HG02970 (cell line): Measurements from ENCODE around the gene PNRC2.

Source experiments
- ATAC-seq: cut with Tn5 transposase; IDR thresholded peaks from one replicate; pipeline ENCODE4 v1.9.1; 2021; ENCODE audit warnings: mild to moderate bottlenecking, moderate library complexity, moderate number of reproducible peaks; ENCODE audit not compliant: unreplicated experiment, low FRiP score

PNRC2 gene, protein sequence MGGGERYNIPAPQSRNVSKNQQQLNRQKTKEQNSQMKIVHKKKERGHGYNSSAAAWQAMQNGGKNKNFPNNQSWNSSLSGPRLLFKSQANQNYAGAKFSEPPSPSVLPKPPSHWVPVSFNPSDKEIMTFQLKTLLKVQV

GRCh38 chr1:23959461-23960290 is at the start of gene PNRC2:
PNRC2 (plus strand) TSS chr1:23959828; CDS start chr1:23961458, 1,630 bp downstream.
- peak; percentile 80 for ATAC-seq

- no peak for ATAC-seq
These were observed 49.5 kb upstream of the PNRC2 start for GRCh38 chr1:23910144-23910543.

- ATAC-seq, result no peak
These were observed 48.9 kb upstream of the PNRC2 start for GRCh38 chr1:23910553-23911246.

DNA sequence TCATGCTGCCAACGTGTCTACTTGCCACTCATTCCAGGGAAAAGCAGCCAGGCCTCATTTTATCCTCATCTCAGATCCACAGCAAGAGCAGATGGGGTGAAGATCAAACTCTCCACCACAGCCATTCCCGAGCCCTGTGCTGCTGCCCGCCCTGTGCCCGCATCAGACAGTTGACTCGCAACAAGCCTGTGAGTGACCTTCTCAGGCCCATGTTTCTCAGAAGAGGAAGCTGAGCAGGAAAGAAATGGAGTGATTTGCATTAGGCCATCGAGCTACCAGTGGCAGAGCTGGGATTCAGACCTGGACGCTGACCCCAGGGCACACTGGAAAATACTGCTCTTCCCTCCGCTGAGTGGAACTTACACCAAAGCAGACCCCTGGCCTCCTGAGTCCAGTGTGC is 47.7 kb upstream of the PNRC2 start:
- no peak for ATAC-seq

- no peak for ATAC-seq
These were observed 46.3 kb upstream of the PNRC2 start, which contains the start of gene CNR2 for GRCh38 chr1:23913212-23913880. CNR2 (minus strand) TSS chr1:23913362; CDS start chr1:23875617, 37,745 bp downstream.

DNA sequence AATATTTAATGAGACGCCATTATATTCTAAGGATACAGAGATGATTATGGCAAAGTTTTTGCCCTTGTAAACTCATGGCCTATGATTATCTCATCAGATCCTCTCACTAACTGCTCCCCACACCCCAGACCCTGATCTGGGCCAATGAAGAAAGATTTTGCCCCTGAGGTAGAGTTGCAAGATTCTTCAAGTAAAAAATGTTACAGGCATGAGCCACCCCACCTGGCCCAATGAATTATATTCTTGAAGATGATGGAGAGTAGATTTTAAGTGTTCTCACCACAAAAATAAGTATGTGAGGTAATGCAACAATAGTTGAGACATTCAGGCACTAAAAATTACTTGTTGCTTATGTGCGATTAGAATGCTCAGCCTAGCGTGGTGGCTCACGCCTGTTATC is 44.7 kb upstream of the PNRC2 start:
- no peak for ATAC-seq

GRCh38 chr1:23915466-23915865 is 44.2 kb upstream of the PNRC2 start:
- no peak for ATAC-seq

DNA sequence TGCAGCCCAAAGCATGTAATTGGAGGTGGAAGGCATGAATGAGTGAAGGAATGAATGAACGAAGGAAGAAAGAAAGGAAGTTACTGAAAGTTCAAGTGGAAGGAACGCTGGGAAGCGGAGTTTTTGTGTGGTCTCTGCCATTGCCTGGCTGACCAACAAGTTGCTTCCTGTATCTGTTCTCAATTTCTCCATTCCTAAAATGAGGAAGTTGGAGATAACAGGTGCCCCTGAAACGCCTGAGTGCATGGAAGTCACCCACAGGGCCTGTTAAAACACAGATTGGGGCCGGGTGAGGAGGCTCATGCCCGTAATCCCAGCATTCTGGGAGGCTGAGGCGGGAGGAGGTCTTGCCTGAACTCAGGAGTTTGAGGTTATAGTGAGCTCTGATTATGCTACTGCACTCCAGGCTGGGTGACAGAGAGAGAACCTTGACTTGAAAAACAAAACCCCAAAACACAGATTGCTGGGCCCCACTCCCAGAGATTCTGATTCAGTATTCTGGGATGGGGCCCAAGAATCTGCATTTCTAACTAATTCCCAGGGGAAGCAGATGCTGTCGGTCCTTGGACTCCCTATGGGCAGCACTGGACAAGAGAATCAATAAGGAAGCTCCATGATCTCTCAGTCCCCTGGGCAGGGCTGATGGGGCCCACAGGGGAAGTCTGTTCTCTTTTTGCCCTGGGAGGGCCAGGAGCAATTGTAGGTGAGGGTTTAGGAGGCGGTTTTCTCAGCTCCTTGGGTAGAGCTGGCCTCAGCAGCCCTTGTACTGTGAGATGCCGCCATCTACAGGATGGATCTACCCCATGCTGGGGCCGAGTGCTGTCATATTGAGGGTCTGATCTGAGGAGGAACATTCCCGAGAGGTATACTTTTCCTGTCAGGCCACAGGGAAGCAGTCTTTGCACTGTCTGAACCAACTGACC is 43.2 kb upstream of the PNRC2 start:
- ATAC-seq, result peak; percentile 42

DNA sequence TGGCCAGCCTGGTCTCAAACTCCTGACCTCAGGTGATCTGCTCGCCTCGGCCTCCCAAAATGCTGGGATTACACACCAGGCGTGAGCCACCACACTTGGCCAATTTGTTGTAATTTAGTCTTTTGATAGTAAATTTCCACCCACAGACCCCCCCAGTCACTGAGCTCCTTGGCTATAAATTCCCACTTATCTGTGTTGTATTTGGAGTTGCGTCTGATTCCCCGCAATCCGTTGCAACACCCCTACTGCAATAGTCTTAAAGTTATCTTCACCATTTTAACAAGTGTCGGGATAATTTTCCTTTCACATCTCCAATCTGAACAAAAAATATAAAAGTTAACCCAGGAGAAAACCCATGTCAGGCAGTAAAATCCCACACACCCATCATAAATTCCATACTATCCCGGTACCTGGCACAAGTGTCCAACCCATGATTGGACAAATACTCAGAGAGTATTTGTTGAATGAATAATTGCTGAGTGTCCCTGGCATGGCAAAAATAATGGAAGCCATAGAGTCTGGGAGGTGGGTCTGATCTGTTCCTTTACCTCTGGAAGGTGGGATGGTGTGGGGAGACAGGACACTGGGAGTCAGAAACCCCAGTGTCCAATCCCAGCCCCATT is 37.2 kb upstream of the PNRC2 start:
- ATAC-seq, result no peak

- no peak for ATAC-seq
These were observed 35.8 kb upstream of the PNRC2 start for GRCh38 chr1:23923592-23924499.

DNA sequence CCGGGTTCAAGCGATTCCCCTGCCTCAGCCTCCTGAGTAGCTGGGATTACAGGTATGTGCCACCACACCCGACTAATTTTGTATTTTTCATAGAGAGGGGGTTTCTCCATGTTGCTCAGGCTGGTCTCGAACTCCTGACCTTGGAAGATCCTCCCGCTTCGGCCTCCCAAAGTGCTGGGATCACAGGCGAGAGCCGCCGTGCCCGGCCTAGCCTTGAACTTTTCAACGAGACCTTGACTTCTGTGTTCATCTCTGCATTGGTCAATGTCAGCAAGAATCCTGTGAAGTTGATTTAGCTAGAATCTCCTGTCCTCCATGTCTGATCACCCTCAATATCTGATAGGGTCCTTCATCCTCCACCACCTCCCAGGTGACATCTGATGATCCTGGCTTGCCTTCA is 35.0 kb upstream of the PNRC2 start:
- no peak for ATAC-seq

DNA sequence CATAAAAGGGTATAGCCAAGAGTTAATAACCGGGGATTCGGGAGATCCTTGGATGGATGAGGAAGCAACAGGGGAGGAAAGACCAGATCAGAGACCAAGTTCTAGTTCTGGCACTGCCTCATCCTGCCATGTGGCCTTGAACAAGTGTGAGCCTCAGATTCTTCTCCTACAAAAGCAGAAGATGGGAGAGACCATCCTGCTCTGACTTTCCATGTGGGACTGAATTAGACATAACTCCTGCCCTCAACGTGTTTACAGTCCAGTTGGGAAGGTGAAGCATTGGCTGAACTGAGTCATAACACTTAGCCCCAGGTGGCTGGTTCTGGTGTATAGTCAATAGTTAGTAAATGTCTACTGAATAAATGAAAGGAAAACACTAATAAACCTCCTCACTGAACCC is 34.3 kb upstream of the PNRC2 start:
- ATAC-seq, result no peak

DNA sequence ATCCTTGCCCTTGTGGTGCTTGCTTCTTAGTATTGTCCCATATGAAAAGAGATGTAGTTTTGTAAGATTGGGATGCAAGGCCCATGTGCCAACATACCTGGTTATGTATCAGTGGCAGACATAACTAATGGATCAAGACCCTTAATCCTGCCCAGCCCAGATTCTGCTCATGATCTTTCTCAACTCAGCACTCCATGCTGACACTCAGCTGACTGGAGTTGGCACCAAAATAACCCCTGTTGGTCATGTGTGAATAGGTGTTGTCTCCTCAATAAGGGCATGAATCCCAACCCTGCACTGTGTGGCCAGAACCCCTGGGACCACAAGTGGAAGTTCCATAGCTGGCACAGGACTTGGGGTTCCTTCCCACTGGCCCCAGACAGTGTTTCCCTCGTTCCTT is 32.5 kb upstream of the PNRC2 start:
- no peak for ATAC-seq

GRCh38 chr1:23928789-23929188 is 30.8 kb upstream of the PNRC2 start:
- no peak for ATAC-seq

DNA sequence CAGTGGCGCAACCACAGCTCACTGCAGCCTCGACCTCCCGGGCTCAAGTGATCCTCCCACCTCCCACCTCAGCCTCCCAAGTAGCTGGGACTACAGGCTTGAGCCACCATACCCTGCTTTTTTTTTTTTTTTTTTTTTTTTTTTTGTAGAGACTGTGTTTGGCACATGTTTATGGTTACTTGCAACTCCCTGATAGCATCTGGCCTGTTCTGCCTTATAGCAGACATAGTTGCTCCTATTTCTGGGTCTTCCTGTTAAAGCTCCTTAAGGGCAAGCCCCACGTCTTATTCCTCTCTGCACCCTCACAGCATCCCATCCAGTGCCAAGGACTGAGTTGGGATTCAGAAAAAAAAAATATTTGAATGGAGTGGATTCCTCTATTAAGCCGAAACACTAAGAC is 29.4 kb upstream of the PNRC2 start:
- no peak for ATAC-seq

GRCh38 chr1:23930861-23931490 is 28.7 kb upstream of the PNRC2 start:
- no peak for ATAC-seq

- ATAC-seq, result no peak
These were observed 28.1 kb upstream of the PNRC2 start for GRCh38 chr1:23931491-23931880.
